Caco-2 (cell line): ENCODE data around the gene MBD5. TPM values are rescaled to one million over a fixed set of nuclear protein-coding genes. Genes with fewer than 3 reads are reported as not detected.

Experiments
- BruUV-seq: library from RNA; stranded (reverse); fragments of 400-500 nt; replicated peaks from 2 replicates; lab custom pipeline; 2021; lab: Mats Ljungman, UMichigan
- CTCF ChIA-PET: fragments of 300-600 bp; sonication (Branson Sonifier 250); formaldehyde crosslinking; loops from one replicate; lab custom pipeline; 2022; ENCODE audit warnings: antibody characterized with exemption; lab: Charles Lee
- POLR2A ChIA-PET: fragments of 300-600 bp; sonication (Branson Sonifier 250); formaldehyde crosslinking; loops from one replicate; lab custom pipeline; 2022; ENCODE audit warnings: antibody characterized with exemption; lab: Charles Lee
- DNase-seq, 2 experiments: peaks; one replicate each; pipeline versions ENCODE4 v3.0.0 to v3.0.0-alpha.2; 2020 to 2022
- H3K27me3 ChIP-seq: replicated peaks from 2 replicates; pipeline ENCODE4 v1.6.0; 2011; ENCODE audit warnings: low read length; ENCODE audit not compliant: control insufficient read depth, insufficient read depth
- H3K36me3 ChIP-seq: 2 replicates; pipeline ENCODE4 v1.5.1; 2011; ENCODE audit warnings: low read length; ENCODE audit not compliant: control insufficient read depth, insufficient read depth
- H3K4me1 ChIP-seq: fragments of 250-450 bp; sonication (Bioruptor Pico); 2 replicates; pipeline ENCODE4 v1.5.1; 2020; ENCODE audit warnings: mild to moderate bottlenecking
- H3K4me3 ChIP-seq: 2 replicates; pipeline ENCODE4 v1.5.1; 2011; ENCODE audit warnings: low read depth, mild to moderate bottlenecking, control low read depth, low read length
- H3K9me3 ChIP-seq: fragments of 250-450 bp; sonication (Bioruptor Pico); 2 replicates; pipeline ENCODE4 v1.5.1; 2020; ENCODE audit warnings: mild to moderate bottlenecking, moderate library complexity
- H3K27ac Mint-ChIP-seq: one replicate; pipeline ENCODE4 v1.8.0; 2022; ENCODE audit warnings: mixed read lengths; ENCODE audit not compliant: unreplicated experiment
- H3K27me3 Mint-ChIP-seq: one replicate; pipeline ENCODE4 v1.8.0; 2022; ENCODE audit warnings: mixed read lengths; ENCODE audit not compliant: insufficient read depth, unreplicated experiment
- H3K36me3 Mint-ChIP-seq: one replicate; pipeline ENCODE4 v1.8.0; 2022; ENCODE audit warnings: mild to moderate bottlenecking, mixed read lengths; ENCODE audit not compliant: insufficient read depth, unreplicated experiment
- H3K4me1 Mint-ChIP-seq: one replicate; pipeline ENCODE4 v1.8.0; 2022; ENCODE audit warnings: low read depth, mixed read lengths; ENCODE audit not compliant: unreplicated experiment
- H3K4me3 Mint-ChIP-seq: one replicate; pipeline ENCODE4 v1.8.0; 2022; ENCODE audit warnings: mild to moderate bottlenecking, moderate library complexity, mixed read lengths; ENCODE audit not compliant: unreplicated experiment
- H3K9me3 Mint-ChIP-seq: one replicate; pipeline ENCODE4 v1.8.0; 2022; ENCODE audit warnings: mixed read lengths; ENCODE audit not compliant: unreplicated experiment
- CTCF ChIP-seq, 2 experiments: fragments of 200-600 bp in 1 of 2; IDR thresholded peaks; 1 replicate in 1 of 2; 2 replicates in 1 of 2; pipeline versions ENCODE4 v1.5.1 to v1.8.0; 2011 to 2022; ENCODE audit warnings: antibody characterized with exemption in 1 of 2, control low read depth in 1 of 2, inconsistent platforms in 1 of 2, low read depth in 1 of 2, low read length in 1 of 2, mild to moderate bottlenecking in 1 of 2, moderate library complexity in 1 of 2; ENCODE audit not compliant: insufficient read depth in 1 of 2, severe bottlenecking in 1 of 2, unreplicated experiment in 1 of 2
- intact Hi-C: fragments of 100-400 bp; cut with micrococcal nuclease; formaldehyde crosslinking; loops from one replicate; pipeline ENCODE4 v1.10.0; 2022; ENCODE audit not compliant: unreplicated experiment
- total RNA-seq: library from RNA; stranded (reverse); gene quantifications from 2 replicates; pipeline ENCODE4 v1.2.3, GENCODE V29; 2022

MBD5 gene
- total RNA-seq, 1 experiment from 2014 or later = 23.7 TPM

GRCh38 chr2:148483665-148484064 lies 462.8 kb downstream of the MBD5 start:
- Mint-ChIP-seq H3K27ac (no peak overlapping the region), H3K9me3 (no peaks in the 10 kb centered on the region), H3K27me3 (peaks cover 24% of the 10 kb centered on the region), H3K4me1 (no peaks in the 10 kb centered on the region), H3K36me3 (no peaks in the 10 kb centered on the region), H3K4me3 (no peak overlapping the region)
- no peaks in the 10 kb centered on the region for H3K9me3 ChIP-seq
- H3K4me3 ChIP-seq = no peak overlapping the region
- intact Hi-C loops = no loop called here
- POLR2A ChIA-PET = no interaction called here
- CTCF ChIA-PET = no interaction called here
- H3K36me3 ChIP-seq = no peaks in the 10 kb centered on the region
- H3K27me3 ChIP-seq = no peaks in the 10 kb centered on the region
- H3K4me1 ChIP-seq = no peaks in the 10 kb centered on the region
- no TSS peak for BruUV-seq
- TF ChIP-seq CTCF (IDR thresholded peaks at IDR 0.05; ENCODE audit: insufficient read depth in 1 of 2, low read depth in 1 of 2, low read length in 1 of 2, severe bottlenecking in 1 of 2, unreplicated experiment in 1 of 2) = no peak
- no peak for DNase-seq

GRCh38 chr2:148484066-148484465 lies 463.2 kb downstream of the MBD5 start:
- Histone ChIP-seq H3K36me3 (no peaks in the 10 kb centered on the region), H3K4me1 (no peaks in the 10 kb centered on the region), H3K4me3 (no peak overlapping the region), H3K27me3 (no peaks in the 10 kb centered on the region), H3K9me3 (no peaks in the 10 kb centered on the region)
- Mint-ChIP-seq H3K27me3 (peaks cover 24% of the 10 kb centered on the region), H3K9me3 (no peaks in the 10 kb centered on the region), H3K4me1 (no peaks in the 10 kb centered on the region), H3K4me3 (no peak overlapping the region), H3K36me3 (no peaks in the 10 kb centered on the region), H3K27ac (no peak overlapping the region)
- no TSS peak for BruUV-seq
- no peak for TF ChIP-seq CTCF (IDR thresholded peaks at IDR 0.05; ENCODE audit: insufficient read depth in 1 of 2, low read depth in 1 of 2, low read length in 1 of 2, severe bottlenecking in 1 of 2, unreplicated experiment in 1 of 2)
- intact Hi-C loops = no loop called here
- POLR2A ChIA-PET = no interaction called here
- no peak for DNase-seq
- CTCF ChIA-PET = no interaction called here

GRCh38 chr2:148486655-148487054 lies 465.8 kb downstream of the MBD5 start:
- Mint-ChIP-seq H3K4me1 (no peaks in the 10 kb centered on the region), H3K27ac (no peak overlapping the region)
- POLR2A ChIA-PET = no interaction called here

More at GRCh38 chr2:148486655-148487054, 465.8 kb downstream of the MBD5 start:
- CTCF ChIA-PET = no interaction called here
- Histone ChIP-seq H3K4me3 (no peak overlapping the region), H3K27me3 (no peaks in the 10 kb centered on the region), H3K9me3 (no peaks in the 10 kb centered on the region), H3K4me1 (no peaks in the 10 kb centered on the region), H3K36me3 (no peaks in the 10 kb centered on the region)
- no peak overlapping the region for H3K4me3 Mint-ChIP-seq
- H3K9me3 Mint-ChIP-seq = no peaks in the 10 kb centered on the region
- no peak for TF ChIP-seq CTCF (IDR thresholded peaks at IDR 0.05; ENCODE audit: insufficient read depth in 1 of 2, low read depth in 1 of 2, low read length in 1 of 2, severe bottlenecking in 1 of 2, unreplicated experiment in 1 of 2)
- DNase-seq = no peak
- peaks cover 20% of the 10 kb centered on the region for H3K27me3 Mint-ChIP-seq
- intact Hi-C loops = no loop called here
- BruUV-seq = no TSS peak
- H3K36me3 Mint-ChIP-seq = no peaks in the 10 kb centered on the region
